Posterior vena cava (tissue), 2 donors: ENCODE results near the gene SLC22A15. TPM values are rescaled to one million over a fixed set of nuclear protein-coding genes. Genes with fewer than 3 reads are reported as not detected.
"Not testable (repeated sequence)": the region's sequence is repeated elsewhere in the genome, so short reads cannot be mapped to it uniquely, and the experiment has no call there.

Experiments used
- DNase-seq: peaks from one replicate; pipeline ENCODE4 v3.0.0-alpha.2; 2020; ENCODE audit warnings: low spot score
- intact Hi-C, 2 donors: fragments of 100-400 bp; cut with DNase I; formaldehyde crosslinking; loops; one replicate each; pipeline versions ENCODE4 v1.14.1 to v1.14.2; 2022 to 2023
- total RNA-seq, 2 donors: library from RNA; stranded (reverse); fragmentation: NEBNext Ultra II Directional; extraction: Animal tissue kit (Norgen Biotek cat#: 25700); gene quantifications; one replicate each; pipeline ENCODE4 v1.2.1, GENCODE V29; 2021
- donor health status: DM: yes; HTN: yes; CAD: no.
- donor health status: DM: yes; HTN: yes; CAD: no.

Gene SLC22A15
- total RNA-seq, 2 donors from 2014 or later = 3.1 to 6.1 TPM

DNA sequence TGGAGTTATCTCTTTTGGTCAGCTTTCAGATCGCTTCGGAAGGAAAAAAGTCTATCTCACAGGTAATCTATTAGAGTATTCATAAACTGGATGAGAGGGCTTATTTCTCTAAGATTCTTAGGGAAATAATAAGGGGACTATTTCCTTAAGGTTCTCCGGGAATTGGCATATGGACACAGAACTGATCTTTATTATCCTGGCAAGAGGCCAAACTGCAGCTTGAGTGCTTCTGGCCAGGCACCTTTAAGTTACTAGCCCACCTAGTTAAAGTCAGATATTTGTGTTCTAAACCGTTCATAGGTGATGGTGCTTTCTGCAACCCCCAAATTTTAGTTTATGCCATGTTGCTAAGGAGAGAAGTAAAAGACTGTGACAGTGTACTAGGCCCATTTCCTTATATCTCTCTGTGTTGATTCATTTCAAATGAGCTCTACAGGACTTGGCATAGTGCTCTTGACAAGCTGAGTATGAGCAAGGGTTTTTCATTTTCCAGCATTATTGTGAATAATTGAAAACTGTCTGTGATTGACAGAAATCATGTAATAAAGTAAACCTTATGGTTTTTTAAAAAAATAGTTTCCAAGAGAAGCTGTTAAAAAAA lies 43.4 kb downstream of the SLC22A15 start:
- DNase-seq = no peak
- intact Hi-C loops = loop anchor here in 1 of 2 donors (10.0 kb wide), 1 partner anchor 1585 kb away; the partner anchor contains the start of gene TENT5C

DNA sequence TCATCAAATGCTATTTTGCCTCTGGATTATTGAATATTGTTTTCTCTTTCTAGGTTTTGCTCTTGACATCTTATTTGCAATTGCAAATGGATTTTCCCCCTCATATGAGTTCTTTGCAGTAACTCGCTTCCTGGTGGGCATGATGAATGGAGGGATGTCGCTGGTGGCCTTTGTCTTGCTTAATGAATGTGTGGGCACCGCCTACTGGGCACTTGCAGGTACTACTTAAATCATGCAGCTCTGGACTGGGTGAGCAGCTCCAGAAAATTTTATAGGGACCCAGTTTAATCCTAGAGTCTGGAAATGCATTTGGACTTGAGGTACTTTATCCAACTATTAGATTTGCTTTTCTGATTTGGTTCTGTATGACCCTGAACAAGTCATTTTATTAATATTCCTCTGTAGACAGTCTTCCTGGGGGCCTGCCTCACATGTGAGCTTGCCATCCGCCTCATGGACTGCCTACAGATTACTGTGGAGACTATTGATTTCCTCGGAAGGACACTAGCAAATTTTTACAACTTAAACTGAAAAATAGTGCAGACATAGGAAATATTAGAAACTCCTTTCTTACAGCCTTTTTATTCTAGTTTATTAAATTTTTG lies 44.5 kb downstream of the SLC22A15 start:
- intact Hi-C loops = no loop called here
- no peak for DNase-seq

DNA sequence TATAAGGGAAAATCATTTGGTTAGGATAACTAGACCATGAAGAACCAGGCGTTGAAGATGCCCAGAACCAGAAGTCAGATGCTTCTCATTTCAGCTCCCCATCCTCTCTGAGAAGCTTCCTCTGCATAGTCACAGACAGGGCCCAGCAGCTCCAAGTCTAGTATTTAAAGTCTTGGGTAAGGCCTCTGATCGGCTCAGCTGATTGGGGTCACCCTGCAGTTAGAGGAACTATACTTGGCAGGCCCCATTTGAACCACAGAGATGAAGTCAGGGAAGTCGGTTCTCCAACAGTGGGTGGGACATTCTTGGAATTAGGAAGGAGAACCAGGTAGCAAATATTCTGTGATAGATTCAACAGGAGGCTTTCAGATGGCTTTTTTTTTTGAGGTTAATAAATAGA lies 48.3 kb downstream of the SLC22A15 start:
- no peak for DNase-seq
- intact Hi-C loops = no loop called here

DNA sequence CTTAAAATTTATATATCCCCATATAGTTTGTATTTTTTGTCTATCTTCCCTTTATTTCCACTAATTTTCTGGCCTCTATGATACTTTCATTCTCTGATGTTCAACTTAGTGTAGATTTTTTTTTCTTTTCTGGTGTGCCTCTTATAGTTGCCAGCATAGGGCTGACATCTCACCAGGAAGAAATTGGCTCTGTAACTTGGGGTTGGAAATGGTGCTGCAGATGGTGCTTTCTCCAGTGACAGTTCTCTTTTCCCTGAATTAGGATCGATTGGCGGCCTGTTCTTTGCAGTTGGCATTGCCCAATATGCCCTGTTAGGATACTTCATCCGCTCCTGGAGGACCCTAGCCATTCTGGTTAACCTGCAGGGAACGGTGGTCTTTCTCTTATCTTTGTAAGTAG lies 50.3 kb downstream of the SLC22A15 start:
- no peak for DNase-seq
- intact Hi-C loops = no loop called here

DNA sequence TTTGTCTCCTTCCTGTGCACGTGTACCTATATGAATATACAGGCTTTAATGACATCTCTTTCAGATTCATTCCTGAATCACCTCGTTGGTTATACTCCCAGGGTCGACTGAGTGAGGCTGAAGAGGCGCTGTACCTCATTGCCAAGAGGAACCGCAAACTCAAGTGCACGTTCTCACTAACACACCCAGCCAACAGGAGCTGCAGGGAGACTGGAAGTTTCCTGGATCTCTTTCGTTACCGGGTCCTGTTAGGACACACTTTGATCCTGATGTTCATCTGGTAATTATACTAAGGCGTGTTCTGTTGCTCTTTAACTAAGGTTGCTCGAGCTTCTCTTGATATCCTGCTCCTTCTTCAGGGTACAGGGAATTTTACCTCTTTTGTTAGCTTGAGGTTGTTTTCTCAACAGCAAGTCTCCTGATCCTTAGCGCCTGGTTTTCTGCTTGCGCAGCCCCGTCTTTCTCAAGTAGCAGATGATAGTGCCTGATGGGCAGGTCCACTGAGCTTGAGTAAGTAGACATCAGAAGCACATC lies 55.1 kb downstream of the SLC22A15 start:
- intact Hi-C loops = no loop called here
- DNase-seq = no peak

DNA sequence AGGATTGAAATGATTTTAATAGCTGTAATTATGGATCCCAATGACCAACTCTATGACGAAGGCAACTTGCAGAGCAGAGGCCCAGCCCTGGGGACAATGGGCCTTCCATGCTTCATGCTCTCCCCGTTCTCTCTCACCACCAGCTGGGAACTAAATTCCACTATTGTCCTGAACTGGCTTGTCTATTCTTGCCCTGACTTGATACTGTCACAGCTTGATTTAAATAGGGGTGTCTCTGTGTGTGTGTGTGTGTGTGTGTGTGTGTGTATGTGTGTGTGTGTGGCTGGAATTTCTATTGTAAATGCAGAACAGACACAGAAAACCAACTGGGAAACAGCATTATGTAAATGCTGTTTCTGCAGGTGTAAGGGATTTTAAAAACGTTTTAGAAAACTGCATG lies 57.0 kb downstream of the SLC22A15 start:
- intact Hi-C loops = no loop called here
- DNase-seq = no peak

DNA sequence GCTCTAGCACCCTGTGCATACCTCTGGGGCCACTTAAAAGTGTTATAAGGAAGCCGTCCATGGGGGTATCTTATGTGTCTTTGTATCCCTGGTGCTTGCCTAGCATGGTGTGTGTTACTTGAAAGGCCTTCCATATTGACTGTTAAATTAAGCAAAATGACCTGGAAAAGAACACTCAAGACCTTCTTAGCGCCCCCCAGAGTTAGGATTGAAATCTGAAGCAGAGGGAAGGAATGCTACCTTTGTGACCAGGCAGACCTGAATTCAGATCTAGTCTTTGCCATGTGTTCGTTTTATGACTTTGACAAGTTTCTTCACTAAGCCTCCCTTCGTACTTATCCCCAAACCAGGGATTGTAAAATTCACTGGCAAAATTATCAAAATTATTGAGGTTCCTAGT lies 59.9 kb downstream of the SLC22A15 start:
- intact Hi-C loops = no loop called here
- no peak for DNase-seq

DNA sequence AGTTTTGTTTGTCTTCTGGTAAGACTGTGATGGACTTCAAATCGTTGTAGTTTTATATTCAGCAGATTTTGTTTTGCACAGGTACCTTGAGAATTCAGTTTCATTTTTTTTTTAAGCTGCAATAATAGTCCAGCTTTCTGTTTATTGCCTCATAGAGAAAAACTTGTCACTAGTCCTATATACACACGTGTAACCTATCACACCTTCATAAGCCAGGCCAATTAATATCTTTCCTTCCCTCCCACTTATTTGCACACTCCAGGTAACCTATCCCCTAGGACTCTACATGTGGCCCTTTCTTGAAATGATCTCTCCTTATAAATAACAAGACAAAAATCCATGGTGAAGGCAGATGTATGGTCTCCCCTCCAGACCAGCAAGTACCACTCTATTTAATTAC lies 62.4 kb downstream of the SLC22A15 start:
- no peak for DNase-seq
- intact Hi-C loops = no loop called here

DNA sequence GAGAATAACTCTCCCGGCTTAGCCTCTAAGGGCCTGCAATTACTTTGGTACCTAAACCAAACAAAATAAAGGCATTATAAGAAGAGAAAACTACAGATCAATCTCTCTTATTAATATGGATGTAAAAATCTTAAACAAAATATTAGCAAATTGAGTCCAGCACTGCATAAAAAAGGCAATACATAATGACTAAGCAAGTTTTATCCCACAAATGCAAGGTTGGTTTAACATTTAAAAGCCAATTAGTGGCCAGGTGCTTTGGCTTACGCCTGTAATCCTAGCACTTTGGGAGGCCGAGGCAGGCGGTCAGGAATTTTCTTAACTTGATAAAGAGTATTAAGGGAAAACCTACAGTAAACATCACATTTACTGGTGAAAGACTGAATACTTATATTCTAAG lies 67.8 kb downstream of the SLC22A15 start:
- DNase-seq = no peak
- intact Hi-C loops = no loop called here

DNA sequence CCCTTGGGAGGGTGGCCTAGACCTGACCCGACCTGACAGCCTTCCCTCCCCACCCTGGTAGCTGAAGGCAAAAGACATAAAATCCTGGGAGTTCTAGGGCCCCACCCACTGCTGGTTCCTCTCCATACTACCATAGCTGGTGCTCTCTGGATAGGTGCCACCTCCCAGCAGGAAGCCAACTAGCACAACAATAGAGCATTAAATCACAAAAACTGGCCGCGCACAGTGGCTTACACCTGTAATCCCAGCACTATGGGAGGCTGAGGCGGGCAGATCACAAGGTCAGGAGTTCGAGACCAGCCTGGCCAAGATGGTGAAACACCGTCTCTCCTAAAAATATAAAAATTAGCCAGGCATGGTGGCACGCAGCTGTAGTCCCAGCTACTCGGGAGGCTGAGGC lies 70.6 kb downstream of the SLC22A15 start:
- intact Hi-C loops, DNase-seq: not testable (repeated sequence)

DNA sequence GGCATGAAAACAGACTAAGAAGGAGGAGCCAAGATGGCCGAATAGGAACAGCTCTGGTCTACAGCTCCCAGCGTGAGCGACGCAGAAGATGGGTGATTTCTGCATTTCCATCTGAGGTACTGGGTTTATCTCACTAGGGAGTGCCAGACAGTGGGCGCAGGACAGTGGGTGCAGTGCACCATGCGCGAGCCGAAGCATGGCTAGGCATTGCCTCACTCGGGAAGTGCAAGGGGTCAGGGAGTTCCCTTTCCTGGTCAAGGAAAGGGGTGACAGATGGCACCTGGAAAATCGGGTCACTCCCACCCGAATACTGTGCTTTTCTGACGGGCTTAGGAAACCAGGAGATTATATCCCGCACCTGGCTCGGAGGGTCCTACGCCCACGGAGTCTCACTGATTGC lies 75.6 kb downstream of the SLC22A15 start:
- DNase-seq, intact Hi-C loops: not testable (repeated sequence)

DNA sequence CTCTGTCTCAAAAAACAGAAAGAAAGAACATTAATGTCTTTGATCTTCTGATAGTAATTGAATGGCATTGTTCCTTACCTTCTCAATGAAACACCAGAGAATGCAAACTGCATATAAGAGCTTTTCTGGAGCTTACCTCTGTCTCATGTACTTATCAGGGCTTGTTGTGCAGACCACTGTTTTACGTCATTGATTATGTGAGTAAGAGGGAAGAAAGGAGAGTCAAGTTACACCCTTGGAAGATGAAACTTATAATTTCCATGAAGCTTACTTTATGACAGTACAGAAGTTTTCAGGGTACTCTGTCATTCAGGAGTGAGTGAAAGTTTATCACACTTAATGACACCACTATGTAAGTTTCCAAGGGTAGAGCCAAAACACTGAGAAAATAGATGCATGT lies 85.9 kb downstream of the SLC22A15 start:
- no peak for DNase-seq

DNA sequence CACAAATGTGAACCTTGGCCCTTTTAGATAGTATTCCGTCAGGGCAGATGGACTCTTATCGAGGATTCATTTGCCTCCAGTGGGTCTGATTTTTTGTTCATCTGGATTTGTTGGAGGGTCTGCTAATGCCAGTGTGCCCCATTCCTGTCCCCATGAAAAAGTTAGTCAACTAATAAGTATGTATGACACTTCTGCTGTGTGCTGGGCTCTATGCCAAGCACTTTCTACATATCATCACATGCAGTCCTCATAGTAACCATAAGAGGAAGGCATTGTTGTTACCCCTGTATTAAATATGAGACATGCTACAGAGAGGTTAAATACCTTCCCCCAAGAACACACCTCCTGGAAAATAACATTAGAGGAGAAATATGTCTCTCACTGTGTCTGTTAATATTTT lies 88.3 kb downstream of the SLC22A15 start:
- intact Hi-C loops = no loop called here
- no peak for DNase-seq

More for the DNA sequence above, 85.9 kb downstream of the SLC22A15 start:
- intact Hi-C loops = no loop called here

DNA sequence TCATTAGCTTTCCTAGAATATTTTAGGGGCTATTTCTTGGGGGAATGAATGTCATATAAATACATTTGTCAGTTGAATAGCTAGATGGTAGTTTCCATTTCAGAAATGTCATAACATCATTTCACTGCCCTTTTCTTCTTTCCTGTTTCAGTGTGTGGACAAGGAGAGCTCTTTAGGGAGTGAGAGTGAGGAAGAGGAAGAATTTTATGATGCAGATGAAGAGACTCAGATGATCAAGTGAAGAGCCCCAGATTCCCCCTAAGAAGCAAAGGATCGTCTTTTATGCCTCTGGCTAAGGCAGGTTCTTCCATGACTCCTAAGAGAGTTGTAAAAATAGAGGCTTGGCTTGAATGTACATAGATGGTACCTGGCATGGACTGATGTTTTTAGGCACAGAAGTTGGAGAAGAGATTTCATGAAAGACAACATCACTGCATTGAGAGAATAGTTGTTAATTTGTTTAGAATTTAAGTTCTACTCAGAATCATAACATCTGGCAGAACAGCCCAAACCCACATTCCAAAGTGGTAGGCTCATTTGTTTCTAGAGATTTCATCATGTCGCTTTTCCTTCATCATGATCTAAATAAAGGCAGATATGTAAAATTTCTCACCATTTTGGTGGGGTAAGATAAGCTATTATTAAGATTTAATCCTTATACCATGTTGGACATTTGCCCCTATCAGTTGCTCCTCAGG lies 90.7 kb downstream of the SLC22A15 start:
- intact Hi-C loops = no loop called here
- no peak for DNase-seq

DNA sequence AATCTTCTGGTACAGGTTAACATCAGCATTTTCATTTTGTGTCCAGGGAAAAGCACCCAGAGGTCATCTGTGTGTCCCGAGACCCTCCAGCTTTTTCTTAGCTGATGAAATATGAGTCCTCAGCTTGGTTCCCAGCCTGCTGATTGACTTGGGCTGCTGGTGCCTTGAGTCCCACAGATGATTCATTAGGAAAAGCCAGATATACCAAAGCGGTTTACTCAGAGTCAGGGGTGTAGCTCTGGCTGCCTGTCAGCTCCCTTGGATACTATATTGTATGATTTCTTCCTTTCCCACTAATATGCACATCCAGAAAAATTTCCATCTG lies 91.2 kb downstream of the SLC22A15 start:
- intact Hi-C loops = no loop called here
- no peak for DNase-seq

DNA sequence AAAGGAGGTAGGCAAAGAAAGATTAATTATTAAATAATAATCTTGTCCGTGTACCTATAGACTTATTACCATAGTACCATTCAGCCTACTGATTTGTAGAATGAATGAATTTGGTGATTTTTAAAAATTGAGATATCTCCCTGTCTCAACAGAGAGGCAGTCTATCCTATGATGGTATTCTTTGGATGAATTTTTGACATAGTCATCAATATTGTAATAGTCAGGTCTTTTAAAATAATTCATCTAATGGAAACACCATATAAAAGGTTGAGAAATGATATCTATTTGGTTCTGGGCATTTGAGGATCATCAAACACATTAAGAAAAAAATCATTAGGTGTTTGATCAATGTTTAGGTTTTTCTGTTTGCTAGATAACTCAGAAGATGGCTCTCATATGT lies 99.3 kb downstream of the SLC22A15 start:
- intact Hi-C loops = no loop called here

DNA sequence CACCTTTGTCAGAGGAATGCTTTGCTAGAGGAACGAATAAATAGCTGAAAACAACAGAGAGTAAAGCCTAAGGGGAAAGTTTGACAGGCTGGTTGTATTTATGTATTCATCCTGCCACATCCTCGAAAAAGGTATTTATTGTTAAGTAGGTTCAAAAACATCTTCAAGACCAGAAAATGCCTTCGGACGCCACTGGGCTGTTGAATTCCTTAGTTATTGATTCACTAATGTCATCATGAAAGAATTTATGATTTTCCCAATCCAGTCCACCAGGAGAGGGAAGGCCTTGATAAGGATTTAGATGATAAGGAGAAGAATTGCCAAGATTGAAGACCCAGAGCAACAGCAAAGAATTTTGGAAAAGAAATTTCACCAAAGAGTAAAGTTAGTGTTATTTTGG lies 99.7 kb downstream of the SLC22A15 start:
- intact Hi-C loops = no loop called here
- no peak for DNase-seq

More for the DNA sequence above, 99.3 kb downstream of the SLC22A15 start:
- DNase-seq = no peak

DNA sequence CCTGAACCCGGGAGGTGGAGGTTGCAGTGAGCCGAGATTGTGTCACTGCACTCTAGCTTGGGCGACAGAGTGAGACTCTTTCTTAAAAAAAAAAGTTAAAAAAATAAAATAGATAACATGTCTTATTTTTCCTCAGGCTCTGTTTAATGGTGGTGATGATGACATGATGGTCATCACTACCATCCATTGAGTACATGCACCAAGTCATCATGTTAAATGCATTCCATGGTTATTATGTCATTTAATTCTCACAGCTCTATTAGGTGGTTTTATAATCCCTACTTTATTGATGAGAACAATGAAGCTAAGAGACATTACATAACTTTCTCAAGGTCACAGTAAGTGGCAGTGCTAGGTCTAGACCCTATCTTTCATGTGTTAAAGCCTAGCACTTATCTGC lies 100.5 kb downstream of the SLC22A15 start:
- DNase-seq = no peak
- intact Hi-C loops = no loop called here

DNA sequence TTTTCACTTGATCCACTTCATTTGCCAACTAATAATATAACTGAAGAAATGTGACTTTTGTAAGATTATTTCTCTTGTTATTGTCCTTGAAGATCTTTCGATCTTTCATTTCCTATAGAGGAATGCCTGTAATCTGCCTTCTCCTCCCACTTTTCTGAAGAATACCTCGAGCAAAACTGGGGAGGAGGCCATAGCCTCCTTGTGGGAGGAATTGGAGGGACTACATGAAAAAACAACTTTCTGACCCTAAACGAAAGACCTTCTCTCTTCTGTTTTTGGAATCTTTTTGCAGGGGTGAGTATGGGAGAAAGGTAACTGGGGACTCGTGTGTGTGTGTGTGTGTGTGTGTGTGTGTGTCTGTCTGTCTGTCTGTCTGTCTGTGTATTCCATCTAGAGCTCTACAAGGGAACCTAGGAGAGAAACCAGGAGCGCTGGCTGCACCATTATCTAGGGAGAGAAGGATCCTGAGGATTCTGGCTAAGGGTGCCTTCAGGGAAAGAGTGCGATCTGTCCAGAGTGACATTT lies 102.4 kb downstream of the SLC22A15 start:
- intact Hi-C loops = no loop called here

DNA sequence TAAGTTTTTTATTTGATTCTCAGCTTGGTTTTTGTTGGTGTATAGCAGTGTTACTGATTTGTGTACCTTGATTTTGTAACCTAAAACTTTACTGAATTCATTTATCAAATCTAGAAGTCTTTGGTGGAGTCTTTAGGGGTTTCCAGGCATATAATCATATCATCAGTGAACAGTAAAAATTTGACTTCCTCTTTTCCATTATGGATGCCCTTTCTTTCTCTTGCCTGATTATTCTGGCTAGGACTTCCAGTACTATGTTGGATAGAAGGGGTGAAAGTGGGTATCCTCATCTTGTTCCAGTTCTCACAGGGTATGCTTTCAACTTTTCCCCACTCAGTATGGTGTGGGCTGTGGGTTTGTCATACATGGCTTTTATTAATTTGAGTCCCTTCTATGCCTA lies 111.3 kb downstream of the SLC22A15 start:
- intact Hi-C loops = no loop called here
- no peak for DNase-seq

More for the DNA sequence above, 102.4 kb downstream of the SLC22A15 start:
- no peak for DNase-seq
